Dendritic cell treated with granulocyte-macrophage colony-stimulating factor and Interleukin-4, amounts not matched to agents 40 ng/mL and 50 ng/mL, for 4 days (primary cell): ENCODE data around the gene POTEJ.
"Not testable (repeated sequence)": the region's sequence is repeated elsewhere in the genome, so short reads cannot be mapped to it uniquely, and the experiment has no call there.

Source experiments
- H3K27ac Mint-ChIP-seq: one replicate; pipeline ENCODE4 v1.8.0; 2022; ENCODE audit warnings: mild to moderate bottlenecking, mixed read lengths
- H3K27me3 Mint-ChIP-seq: one replicate; pipeline ENCODE4 v1.8.0; 2022; ENCODE audit warnings: mild to moderate bottlenecking, mixed read lengths
- H3K36me3 Mint-ChIP-seq: one replicate; pipeline ENCODE4 v1.8.0; 2022; ENCODE audit warnings: low read depth, mixed read lengths
- H3K4me1 Mint-ChIP-seq: one replicate; pipeline ENCODE4 v1.8.0; 2022; ENCODE audit warnings: low read depth, mixed read lengths
- H3K4me3 Mint-ChIP-seq: one replicate; pipeline ENCODE4 v1.8.0; 2022; ENCODE audit warnings: mild to moderate bottlenecking, moderate library complexity, mixed read lengths
- H3K9me3 Mint-ChIP-seq: one replicate; pipeline ENCODE4 v1.8.0; 2022; ENCODE audit warnings: mixed read lengths
- intact Hi-C: fragments of 100-400 bp; cut with micrococcal nuclease; formaldehyde crosslinking; loops from one replicate; pipeline ENCODE4 v1.15.0; 2022

Gene POTEJ

DNA sequence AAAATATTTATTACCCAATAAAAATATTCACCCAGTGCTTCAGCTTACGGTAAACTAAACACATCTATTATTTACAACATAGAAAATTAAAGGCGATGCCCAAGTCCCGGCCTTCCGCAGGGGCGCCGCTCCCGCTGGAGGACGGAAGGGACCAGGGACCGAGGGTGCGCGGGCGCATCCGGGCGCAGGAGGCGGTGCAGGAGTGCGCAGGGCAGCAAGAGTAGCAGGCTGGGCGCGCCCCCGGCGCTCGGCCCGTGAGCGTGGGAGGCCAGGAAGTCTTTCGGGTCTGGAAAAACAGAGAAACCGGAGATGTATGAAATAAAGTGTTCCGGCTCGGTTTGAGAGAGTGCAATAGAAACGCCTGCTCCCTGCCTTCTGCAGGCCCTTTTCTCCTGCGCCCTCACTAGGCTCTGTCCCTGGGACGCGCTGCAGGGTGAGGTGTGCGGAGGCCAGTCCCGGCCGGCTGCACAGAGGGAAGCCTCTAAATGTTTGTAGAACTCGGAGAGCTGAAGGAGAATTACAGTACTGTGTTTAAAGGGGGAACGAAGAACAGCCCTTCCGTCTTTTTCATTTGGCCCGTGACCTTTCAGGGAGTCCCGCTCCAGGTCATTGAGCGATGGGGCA lies 18.3 kb upstream of the POTEJ start:
- H3K4me1 Mint-ChIP-seq, H3K4me3 Mint-ChIP-seq, intact Hi-C loops, H3K27me3 Mint-ChIP-seq, H3K27ac Mint-ChIP-seq, H3K36me3 Mint-ChIP-seq, H3K9me3 Mint-ChIP-seq: not testable (repeated sequence)

DNA sequence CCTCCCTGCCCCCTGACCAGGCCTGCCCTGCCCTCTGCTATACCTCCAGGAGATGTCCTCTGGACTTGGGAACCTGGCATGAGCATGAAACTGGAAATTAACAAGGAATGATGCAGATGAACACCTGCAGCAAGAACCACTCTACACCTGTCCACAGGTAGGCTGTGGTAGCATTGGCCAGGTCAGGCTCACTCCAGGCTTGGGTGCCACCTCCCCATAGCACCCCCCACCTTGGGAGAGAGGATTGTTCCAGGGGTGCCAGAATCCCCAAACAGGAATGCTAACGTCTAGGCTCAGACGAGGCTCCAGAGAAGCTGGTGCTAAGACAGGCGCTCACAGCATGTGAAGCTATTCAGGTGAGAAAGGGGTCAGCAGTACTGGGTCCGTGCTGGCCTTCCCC lies 17.2 kb upstream of the POTEJ start:
- H3K9me3 Mint-ChIP-seq, H3K27me3 Mint-ChIP-seq, H3K36me3 Mint-ChIP-seq, intact Hi-C loops, H3K4me1 Mint-ChIP-seq, H3K27ac Mint-ChIP-seq, H3K4me3 Mint-ChIP-seq: not testable (repeated sequence)

- intact Hi-C loops, H3K27ac Mint-ChIP-seq: not testable (repeated sequence)
Observed at GRCh38 chr2:130596757-130597156, 14.5 kb upstream of the POTEJ start.

GRCh38 chr2:130597994-130598393 lies 13.2 kb upstream of the POTEJ start:
- H3K27ac Mint-ChIP-seq, H3K27me3 Mint-ChIP-seq, H3K4me1 Mint-ChIP-seq, H3K36me3 Mint-ChIP-seq, H3K4me3 Mint-ChIP-seq, H3K9me3 Mint-ChIP-seq, intact Hi-C loops: not testable (repeated sequence)

More at GRCh38 chr2:130596757-130597156, 14.5 kb upstream of the POTEJ start:
- not testable (repeated sequence) for H3K4me3 Mint-ChIP-seq, H3K9me3 Mint-ChIP-seq, H3K4me1 Mint-ChIP-seq, H3K36me3 Mint-ChIP-seq, H3K27me3 Mint-ChIP-seq

GRCh38 chr2:130598463-130598862 lies 12.8 kb upstream of the POTEJ start:
- H3K4me1 Mint-ChIP-seq, H3K27ac Mint-ChIP-seq, H3K9me3 Mint-ChIP-seq, intact Hi-C loops, H3K36me3 Mint-ChIP-seq, H3K4me3 Mint-ChIP-seq: not testable (repeated sequence)
- peaks cover 11% of the 10 kb centered on the region for H3K27me3 Mint-ChIP-seq

GRCh38 chr2:130599393-130599792 lies 11.8 kb upstream of the POTEJ start, which contains the start of gene CFC1:
Gene CFC1, minus strand, starts transcription at chr2:130599575. Its CDS starts 288 bp downstream, at chr2:130599287.
- peaks cover 11% of the 10 kb centered on the region for H3K27me3 Mint-ChIP-seq
- H3K9me3 Mint-ChIP-seq, H3K4me3 Mint-ChIP-seq, H3K36me3 Mint-ChIP-seq, H3K4me1 Mint-ChIP-seq, intact Hi-C loops, H3K27ac Mint-ChIP-seq: not testable (repeated sequence)

DNA sequence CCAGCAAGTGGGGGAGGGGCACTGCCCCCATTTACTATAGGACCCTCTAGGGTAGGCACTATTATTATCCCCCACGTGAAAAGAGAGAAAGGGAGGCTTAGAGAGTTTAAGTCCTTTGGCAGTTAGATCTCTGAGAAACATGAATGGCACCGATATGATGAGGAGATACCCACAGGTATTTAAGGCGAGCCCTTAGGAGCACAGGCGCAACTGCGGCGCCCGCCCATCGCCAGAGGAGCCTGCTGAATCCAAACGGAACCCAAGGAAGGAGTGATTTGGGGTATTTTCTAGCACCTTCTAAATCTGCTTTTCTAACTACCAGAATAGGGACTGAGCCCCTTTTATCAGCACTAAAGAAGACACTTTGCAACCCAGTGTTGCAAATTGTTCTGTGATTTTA lies 11.3 kb upstream of the POTEJ start:
- peaks cover 11% of the 10 kb centered on the region for H3K27me3 Mint-ChIP-seq
- H3K9me3 Mint-ChIP-seq, H3K27ac Mint-ChIP-seq, H3K36me3 Mint-ChIP-seq, H3K4me3 Mint-ChIP-seq, intact Hi-C loops, H3K4me1 Mint-ChIP-seq: not testable (repeated sequence)

DNA sequence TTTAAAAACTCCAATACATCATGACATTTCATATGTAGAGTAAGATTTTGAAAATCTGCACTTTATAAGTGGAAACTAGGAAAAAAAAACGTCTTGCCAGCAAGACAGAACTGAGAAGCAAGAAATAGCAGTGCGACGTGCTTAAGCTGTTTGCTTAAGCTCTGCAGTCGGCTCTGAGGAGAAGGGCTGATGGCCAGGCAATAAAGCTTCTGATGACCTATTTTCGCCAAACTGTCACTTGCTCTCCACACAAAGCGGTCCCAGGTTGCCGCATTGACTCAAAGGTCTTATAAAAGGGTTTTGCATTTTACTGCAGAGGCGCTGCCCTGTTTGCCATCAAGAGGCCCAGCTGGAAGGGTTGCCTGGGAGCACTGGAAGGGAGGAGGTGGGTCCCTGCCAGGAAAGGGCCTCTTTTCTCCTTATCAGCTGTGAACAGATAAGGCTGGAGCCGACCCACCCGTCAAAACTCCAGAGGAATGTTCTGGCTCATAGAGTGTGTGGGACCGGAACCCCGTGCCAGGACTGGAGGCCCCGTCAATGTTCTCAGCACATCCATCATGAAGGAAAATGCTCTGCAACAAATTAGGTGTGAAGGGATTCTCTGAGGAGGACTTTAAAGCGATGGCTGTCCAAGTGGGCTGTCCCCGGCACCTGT lies 9.5 kb upstream of the POTEJ start:
- H3K9me3 Mint-ChIP-seq, H3K4me1 Mint-ChIP-seq, H3K27ac Mint-ChIP-seq, H3K36me3 Mint-ChIP-seq, H3K4me3 Mint-ChIP-seq, intact Hi-C loops, H3K27me3 Mint-ChIP-seq: not testable (repeated sequence)

GRCh38 chr2:130608276-130609001 lies 2.8 kb upstream of the POTEJ start:
- H3K4me1 Mint-ChIP-seq, H3K9me3 Mint-ChIP-seq, H3K36me3 Mint-ChIP-seq, H3K27ac Mint-ChIP-seq, intact Hi-C loops, H3K27me3 Mint-ChIP-seq, H3K4me3 Mint-ChIP-seq: not testable (repeated sequence)

- H3K27me3 Mint-ChIP-seq, H3K27ac Mint-ChIP-seq, H3K4me1 Mint-ChIP-seq, H3K36me3 Mint-ChIP-seq, intact Hi-C loops, H3K9me3 Mint-ChIP-seq, H3K4me3 Mint-ChIP-seq: not testable (repeated sequence)
Observed at GRCh38 chr2:130609002-130609920, 2.0 kb upstream of the POTEJ start.

DNA sequence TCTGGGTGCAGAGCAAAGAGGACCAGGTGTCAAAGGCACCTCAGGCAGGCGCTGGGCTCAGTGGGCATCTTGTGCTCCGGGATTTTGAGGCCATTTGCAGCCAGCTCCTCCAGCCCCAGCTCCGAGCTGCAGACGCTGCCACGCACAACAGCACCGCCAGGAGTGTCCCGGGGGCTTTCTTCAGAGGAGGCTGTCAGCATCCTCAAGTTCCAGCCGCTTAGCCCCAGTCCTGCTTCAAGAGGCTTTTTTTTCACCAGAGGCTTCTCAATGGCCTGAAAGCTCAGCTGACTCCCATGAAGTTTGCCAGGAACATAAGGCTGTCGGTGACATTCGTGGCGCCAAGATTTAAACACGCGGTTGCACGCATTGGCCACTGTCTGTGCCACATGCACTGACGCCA lies 754 bp upstream of the POTEJ start:
- H3K9me3 Mint-ChIP-seq, intact Hi-C loops, H3K4me3 Mint-ChIP-seq, H3K4me1 Mint-ChIP-seq, H3K27ac Mint-ChIP-seq, H3K36me3 Mint-ChIP-seq, H3K27me3 Mint-ChIP-seq: not testable (repeated sequence)

DNA sequence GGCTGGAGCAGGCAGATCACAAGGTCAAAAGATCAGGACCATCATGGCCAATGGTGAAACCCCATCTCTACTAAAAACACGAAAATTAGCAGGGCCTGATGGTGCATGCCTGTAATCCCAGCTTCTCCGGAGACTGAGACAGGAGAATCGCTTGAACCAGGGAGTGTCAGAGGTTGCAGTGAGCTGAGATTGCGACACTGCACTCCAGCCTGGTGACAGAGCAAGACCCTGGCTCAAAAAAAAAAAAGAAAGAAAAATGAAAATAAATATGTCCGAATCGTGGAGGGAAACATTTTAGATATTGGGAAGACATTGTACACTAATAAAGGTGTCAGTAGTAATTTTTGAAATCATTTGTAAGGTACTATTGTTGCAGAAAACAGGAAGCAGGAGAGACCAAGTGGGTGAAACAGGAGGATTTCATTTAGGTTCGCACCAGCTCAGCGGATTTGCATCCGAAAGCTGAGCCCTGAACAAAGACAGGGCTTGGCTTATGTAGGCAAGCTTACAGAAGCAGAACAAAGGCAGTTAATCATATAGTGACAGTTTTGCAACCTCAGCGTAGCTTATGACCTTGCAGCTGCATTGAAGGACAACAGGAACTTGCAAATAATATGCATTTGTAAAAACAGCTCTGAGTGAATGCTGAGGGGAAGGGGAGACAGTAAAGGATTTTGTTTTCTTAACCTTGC lies 17.7 kb downstream of the POTEJ start:
- H3K27ac Mint-ChIP-seq, H3K36me3 Mint-ChIP-seq, H3K4me1 Mint-ChIP-seq, H3K9me3 Mint-ChIP-seq, H3K4me3 Mint-ChIP-seq, H3K27me3 Mint-ChIP-seq, intact Hi-C loops: not testable (repeated sequence)

DNA sequence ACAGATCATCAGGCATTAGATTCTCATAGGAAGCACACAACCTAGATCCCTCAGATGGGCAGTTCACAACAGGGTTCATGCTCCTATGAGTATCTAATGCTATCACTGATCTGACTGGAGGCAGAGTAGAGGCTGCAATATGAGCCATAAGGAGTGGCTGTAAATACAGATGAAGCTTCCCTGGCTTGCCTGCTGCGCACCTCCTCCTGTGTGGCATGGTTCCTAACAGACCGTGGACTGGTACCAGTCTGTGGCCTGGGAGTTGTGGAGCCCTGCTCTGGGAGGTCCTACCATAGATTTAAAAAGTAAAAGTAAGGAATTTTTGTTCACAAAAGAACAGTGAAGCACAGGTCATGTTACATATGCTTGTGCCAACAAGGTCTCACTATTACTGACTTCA lies 27.7 kb downstream of the POTEJ start:
- H3K4me3 Mint-ChIP-seq, H3K4me1 Mint-ChIP-seq, H3K27ac Mint-ChIP-seq, H3K9me3 Mint-ChIP-seq, H3K36me3 Mint-ChIP-seq, H3K27me3 Mint-ChIP-seq, intact Hi-C loops: not testable (repeated sequence)
